HG02970 (cell line): ENCODE results near the gene DIP2C.
"Not testable (repeated sequence)": the region's sequence is repeated elsewhere in the genome, so short reads cannot be mapped to it uniquely, and the experiment has no call there.

Experiments used
- ATAC-seq: cut with Tn5 transposase; IDR thresholded peaks from one replicate; pipeline ENCODE4 v1.9.1; 2021; ENCODE audit warnings: mild to moderate bottlenecking, moderate library complexity, moderate number of reproducible peaks; ENCODE audit not compliant: unreplicated experiment, low FRiP score

Gene DIP2C

DNA sequence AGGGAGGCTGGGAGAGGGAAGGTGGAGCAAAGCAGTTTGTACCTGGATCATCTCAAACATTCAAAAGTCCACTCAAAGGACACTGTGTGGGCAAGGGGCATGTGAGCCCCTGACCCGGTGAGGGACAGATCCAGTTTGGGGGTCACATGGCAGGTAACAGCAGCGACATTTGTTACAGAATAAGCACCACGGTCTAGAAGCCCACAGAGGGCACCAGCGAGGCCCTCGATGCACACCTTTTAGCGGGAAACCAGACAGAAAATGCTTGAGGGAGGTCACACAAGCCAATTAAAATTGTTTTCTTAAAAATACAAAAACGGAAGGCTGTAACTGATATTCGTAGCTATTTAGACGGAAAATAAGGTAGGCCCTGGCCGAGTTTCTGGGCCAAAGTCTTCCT is 409.8 kb downstream of the DIP2C start:
- ATAC-seq = no peak

DNA sequence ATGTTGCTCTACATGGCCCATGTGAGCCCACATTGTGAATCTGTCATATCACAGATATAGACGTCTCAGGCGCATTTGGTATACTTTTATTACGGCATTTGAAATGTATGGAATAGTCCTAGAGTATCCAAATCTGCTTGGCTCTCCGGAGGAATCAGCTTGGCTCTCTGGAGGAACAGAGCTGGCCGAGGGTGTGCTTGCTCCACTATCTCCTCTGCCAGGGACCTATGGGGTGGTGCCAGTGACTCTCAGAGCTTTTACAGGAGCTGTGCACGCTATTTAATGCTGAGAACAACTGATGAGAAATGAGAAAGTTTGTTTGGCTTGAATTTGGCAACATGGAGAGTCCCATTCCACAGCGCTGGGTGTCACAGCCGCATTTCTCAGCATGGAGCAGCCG is 410.2 kb downstream of the DIP2C start:
- ATAC-seq = no peak

DNA sequence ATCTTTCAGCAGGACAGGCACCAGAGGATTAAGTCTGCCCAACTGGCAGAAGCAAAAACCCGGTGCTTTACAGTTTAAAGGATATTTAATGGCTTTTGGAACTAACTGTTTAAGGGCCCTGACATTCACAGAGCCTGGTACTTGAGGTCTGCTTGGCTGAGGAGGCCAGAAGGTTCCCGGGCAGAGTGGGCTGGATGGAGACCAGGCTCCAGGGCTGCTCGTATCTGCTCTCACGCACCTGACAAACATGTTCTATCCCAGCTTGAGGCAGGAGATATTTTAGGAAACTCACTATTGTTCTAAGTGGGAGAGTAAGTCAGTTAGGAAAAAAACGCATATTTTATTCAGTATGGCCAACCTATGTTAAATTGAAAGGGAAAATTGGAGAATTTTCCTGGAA is 410.8 kb downstream of the DIP2C start:
- no peak for ATAC-seq

DNA sequence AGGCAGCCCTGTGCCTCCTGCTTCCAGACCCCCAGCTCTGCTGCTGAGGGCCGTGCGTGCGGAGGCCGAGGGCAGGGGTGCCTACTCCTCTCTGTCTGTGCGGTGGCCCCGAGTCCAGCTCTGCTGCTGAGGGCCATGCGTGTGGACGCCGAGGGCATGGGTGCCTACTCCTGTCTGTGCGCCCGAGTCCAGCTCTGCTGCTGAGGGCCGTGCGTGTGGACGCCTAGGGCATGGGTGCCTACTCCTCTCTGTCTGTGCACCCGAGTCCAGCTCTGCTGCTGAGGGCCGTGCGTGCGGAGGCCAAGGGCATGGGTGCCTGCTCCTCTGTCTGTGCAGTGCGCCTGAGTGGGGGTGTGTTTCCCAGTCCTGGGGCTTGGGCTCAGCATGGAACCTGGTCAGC is 411.5 kb downstream of the DIP2C start:
- no peak for ATAC-seq

DNA sequence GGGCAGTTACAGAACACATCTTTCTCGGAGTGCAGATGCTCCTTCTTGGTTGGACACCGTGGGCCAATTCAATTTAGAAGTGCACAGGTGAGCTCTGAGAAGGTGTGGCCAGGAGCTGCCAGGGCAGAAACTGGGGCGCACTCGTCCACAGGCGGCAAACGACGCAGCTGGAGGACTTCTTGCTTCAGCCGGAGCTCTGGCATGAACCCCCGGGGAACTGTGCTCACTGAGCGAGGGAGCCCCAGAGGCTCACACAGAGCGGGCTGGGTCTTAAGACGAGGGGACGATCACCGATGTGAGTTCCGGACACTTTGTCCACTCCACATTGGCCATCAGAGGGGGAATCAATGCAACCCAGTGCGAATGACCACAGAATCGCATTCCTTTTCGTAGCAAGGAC is 413.8 kb downstream of the DIP2C start:
- ATAC-seq = no peak

DNA sequence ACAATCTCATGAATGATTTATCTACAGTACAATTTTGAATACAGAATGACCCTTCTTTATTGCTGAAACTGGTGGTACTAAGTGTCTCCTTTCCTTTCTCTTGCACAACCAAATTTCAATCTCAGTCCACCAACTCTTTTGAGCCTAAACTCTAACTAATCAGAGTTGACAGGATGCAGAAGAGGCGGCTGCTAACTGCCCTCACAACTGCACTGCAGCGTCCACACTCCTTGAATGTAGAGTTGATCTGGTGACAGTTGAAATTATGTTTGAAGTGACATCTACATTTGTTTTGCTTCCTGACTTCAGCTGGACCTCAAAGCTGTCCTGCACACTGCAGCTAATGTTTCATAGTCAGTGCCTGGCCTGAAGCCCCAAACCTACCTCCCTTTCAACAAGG is 414.6 kb downstream of the DIP2C start:
- no peak for ATAC-seq

DNA sequence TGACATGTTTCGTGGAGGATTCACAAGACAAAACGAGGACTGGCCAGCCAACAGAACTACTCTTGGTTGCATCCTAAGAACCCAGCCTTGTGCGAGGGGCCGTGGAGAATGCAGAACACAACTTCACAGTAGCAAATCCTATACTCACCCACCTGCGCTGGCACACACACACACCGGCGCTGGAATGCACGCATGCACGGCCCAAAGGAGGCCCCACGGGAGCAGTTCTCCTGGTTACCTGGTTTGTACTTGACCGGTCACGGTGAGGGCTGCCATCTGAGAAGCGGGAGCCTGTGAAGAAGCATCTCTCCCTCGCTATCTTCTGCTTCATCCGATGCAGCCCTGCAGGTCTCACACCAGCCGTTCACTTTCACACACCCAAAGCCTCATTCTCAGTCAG is 416.4 kb downstream of the DIP2C start:
- ATAC-seq = no peak

DNA sequence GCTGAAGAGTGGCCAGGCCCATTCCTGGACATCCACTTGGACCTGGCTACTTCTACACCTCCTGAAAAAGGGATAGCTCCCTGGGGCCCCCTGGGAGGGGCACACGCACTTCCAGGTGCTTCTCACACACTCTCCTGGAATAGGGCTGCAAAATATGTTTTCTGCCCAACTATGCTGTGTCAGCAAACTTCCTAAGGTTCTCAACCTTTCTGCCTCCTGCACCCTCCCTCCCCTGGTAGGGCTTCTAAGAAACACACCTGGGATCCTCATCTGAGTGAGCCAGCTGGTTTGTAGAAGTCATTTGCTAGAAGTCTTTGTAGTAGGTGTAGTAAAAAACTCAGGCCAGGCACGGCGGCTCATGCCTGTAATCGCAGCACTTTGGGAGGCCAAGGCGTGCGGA is 417.7 kb downstream of the DIP2C start:
- no peak for ATAC-seq

DNA sequence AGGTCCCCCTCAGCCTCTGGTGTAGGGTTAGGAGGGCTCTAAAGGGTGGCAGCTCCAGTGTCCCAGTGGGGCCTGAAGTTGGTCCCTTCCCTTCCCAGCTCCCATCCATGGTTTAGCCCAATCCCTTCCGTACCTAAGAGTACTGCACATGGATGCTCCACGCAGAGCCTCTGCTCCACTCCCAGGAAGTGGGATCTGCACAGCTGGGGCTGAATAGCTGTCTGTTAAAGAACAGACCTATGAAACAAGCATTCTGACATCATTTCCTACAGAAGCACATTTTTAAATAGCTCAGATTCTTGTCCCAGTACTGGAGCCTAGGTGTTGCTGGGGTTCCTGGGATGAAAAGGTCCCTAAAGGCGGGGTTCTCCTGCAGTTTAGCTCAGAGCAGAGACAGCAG is 418.3 kb downstream of the DIP2C start:
- ATAC-seq = no peak

DNA sequence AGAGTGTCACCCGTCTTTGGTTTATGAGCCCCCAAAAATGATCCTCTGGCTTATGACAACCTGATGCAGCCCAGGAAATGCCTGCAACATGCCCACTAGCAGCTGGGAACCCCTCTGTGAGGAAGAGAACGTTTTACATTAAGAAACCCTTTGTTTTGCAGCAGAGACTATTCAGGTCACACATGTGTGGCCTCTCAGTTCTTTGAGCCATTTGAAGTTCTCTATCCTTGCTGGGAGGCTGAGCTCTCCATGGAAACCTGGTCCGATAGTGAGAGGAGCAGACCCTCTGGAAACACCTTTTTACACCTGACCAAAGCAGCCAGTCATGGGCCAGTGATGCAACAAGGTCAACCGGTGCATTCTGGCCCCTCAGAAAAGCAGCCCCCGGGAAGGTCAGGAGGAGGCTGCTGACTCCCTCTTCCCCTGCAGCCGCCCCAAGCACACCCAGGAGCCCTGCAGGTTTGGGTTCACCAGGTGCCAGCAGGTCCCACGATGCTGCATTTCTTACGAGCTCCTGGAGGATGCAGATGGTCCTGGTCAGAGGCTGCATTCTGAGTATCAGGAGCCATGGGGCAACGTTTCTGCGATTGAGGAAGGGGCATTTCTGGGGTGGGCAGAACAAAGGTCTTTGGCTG is 419.9 kb downstream of the DIP2C start:
- ATAC-seq = no peak

DNA sequence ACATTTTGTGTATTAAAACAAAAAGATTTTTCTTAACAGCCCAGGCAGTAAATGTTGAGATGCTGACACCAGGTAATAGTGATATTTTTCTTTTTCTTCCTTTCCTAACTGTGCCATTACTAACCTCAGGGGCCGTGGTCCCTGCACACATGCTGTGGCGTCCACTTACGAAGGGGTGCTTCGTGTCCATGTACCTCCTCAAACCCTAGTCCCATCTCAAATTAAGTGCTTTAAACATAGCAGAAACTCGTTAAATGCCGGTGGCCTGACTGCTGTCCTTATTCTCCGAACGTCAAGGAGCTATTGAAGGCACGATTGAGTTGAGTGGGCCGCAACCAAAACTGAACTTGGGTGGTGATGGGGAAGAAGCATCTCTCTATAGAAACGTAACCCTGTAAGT is 421.8 kb downstream of the DIP2C start:
- ATAC-seq = no peak

DNA sequence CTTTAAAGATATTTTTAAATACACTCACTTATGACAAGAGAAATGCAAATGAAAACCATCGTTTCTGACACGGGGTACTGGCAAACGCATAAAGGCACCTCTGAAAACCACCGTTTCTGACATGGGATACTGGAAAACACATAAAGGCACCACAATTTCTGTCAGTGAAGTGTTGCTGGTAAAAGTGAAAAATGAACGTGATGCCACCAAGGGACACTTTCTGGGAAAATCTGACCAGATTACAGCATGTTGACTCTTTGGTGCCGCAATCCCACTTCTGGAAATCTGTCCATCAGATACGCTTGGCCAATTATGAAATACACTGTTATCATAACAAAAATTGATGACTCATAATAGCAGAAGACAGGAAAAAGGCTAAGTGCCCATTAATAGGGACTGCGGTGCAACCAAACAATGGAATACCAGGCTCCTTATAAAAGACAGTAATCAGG is 422.5 kb downstream of the DIP2C start:
- no peak for ATAC-seq

DNA sequence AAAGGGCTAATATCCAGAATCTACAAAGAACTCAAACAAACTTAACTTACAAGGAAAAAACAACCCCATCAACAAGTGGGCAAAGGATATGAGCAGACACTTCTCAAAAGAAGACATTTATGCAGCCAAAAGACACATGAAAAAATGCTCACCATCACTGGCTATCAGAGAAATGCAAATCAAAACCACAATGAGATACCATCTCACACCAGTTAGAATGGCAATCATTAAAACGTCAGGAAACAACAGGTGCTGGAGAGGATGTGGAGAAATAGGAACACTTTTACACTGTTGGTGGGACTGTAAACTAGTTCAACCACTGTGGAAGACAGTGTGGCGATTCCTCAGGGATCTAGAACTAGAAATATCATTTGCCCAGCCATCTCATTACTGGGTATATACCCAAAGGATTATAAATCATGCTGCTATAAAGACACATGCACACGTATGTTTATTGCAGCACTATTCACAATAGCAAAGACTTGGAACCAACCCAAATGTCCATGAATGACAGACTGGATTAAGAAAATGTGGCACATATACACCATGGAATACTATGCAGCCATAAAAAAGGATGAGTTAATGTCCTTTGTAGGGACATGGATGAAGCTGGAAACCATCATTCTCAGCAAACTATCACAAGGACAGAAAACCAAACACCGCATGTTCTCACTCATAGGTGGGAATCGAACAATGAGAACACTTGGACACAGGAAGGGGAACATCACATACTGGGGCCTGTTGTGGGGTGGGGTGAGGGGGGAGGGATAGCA is 423.5 kb downstream of the DIP2C start:
- ATAC-seq = not testable (repeated sequence)

DNA sequence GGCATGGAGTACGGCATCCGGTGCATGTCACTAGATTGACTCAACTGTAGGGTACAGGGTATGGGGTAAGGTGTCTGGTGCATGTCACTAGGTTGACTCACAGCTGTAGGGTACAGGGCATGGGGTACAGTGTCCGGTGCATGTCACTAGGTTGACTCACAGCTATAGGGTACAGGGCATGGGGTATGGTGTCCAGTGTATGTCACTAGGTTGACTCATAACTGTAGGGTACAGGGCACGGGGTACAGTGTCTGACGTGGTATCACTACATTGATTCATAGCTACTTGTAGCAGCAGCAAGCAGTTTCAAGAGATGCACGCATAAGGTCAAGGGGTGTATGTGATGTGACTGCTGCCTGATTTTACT is 424.4 kb downstream of the DIP2C start:
- not testable (repeated sequence) for ATAC-seq

DNA sequence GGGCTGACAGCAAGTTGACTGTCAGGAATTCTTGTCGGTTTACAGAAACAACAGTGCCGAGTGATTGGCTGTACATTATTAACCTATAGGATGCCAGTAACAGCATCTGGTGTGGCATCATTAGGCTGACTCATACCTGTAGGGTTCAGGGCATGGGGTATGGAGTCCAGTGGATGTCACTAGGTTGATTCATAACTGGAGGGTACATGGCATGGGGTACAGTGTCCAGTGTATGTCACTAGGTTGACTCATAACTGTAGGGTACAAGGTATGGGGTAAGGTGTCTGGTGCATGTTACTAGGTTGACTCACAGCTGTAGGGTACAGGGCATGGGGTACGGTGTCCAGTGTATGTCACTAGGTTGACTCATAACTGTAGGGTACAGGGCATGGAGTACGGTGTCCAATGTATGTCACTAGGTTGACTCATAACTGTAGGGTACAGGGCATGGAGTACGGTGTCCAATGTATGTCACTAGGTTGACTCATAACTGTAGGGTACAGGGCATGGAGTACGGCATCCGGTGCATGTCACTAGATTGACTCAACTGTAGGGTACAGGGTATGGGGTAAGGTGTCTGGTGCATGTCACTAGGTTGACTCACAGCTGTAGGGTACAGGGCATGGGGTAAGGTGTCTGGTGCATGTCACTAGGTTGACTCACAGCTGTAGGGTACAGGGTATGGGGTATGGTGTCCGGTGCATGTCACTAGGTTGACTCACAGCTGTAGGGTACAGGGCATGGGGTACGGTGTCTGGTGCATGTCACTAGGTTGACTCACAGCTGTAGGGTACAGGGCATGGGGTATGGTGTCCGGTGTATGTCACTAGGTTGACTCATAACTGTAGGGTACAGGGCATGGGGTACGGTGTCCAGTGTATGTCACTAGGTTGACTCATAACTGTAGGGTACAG is 425.1 kb downstream of the DIP2C start:
- ATAC-seq = not testable (repeated sequence)

DNA sequence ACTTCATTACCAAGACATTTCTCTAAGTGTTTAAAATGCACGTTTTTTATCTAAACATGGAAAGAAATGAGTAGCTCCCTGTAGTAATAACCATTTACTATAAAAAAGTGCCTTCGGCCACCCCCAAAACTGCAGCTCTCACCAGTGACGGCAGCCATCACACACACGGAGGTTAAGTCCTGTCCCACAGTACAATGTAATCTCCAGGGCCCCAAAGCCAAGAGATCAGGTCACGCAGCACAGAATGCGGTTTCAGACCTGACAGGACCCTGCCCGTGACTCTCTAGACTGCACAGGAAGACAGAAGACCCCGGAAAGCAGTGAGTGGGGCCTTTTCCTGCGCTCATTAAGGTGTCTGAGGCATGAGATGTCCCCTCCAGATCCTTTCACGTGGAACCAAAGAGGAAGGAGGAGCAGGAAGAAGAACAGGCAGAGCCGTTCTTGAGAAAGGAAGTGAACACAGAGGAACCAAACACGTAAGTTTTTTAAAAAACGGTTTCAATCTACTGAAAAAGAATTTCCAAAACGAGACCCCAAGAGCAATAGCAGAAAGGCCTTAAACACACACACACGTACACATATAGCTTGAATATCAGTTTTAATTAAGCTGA is 428.5 kb downstream of the DIP2C start:
- ATAC-seq = no peak

DNA sequence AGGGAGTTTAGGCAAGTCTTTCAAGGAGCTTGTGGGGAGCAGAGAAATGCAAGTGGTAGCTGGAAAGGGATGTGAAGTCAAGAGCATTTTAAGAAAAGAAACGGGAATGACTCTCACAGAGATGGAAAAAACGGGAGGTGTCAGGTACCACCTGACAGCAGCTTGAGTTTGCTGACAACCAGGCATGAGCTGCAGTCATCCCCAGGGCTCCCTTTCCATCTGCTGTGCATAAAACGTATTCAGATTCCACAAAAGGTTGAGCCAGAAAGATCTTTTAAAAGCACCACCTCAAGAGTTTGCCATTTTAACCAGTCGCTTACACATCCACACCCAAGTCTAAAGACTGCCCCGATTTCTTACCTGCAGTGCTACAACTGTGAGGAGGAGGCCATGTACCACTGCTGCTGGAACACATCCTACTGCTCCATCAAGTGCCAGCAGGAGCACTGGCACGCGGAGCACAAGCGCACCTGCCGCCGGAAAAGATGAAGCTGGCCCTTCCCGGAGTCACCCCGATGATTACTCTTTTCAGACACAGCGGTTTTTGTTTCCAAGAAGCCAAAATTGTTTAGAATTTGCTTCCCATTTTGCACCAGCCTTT is 437.4 kb downstream of the DIP2C start:
- no peak for ATAC-seq

DNA sequence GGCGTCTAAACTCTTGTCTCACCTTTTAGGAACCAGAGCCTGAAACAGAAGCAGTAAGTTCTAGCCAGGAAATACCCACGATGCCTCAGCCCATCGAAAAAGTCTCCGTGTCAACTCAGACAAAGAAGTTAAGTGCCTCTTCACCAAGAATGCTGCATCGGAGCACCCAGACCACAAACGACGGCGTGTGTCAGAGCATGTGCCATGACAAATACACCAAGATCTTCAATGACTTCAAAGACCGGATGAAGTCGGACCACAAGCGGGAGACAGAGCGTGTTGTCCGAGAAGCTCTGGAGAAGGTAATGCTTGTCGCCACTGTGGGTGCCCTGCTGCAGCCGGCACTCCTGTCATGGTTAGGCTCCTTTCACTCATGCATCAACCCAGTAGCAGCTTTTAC is 441.2 kb downstream of the DIP2C start:
- ATAC-seq = no peak

DNA sequence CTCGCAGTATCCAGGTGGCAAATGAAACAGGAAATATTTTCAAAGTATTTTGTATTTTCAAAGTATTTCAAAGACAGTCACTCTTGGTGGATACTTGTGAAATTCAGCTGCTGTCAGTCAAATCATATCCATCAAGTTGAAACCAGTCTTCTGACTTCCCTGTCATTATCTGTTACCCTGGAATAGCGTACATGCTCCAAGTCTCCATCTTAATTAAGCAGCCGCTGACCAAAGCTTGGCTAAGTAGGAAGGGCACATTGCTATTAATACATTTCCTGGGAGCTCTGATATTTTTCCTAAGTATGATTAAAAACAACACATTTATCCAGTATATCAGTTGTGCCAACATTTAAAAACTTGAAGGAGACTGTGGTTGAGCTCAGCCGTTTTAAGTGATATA is 442.0 kb downstream of the DIP2C start:
- no peak for ATAC-seq

DNA sequence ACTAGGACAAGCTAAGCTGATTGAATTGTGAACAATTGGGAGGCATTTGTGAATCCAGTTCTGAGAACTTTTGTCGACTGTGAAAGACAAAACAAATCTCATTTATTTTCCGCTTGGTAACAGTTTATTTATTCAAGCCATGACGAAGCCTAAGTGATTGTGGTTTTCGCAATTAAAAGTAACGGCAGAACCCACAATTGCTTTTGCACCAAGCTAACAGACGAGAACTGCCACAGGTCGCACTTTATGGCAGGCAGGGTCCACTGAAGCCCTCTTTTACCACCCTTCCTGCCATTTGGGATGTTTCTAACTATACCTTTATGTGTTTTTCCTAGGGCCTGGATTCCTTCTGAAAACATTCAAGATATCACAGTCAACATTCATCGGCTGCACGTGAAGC is 443.0 kb downstream of the DIP2C start:
- ATAC-seq = no peak
